Fibroblast of the conjunctiva (primary cell): ENCODE data around the gene TAF11L6.
"Not testable (repeated sequence)": the region's sequence is repeated elsewhere in the genome, so short reads cannot be mapped to it uniquely, and the experiment has no call there.

Experiments
- DNase-seq: peaks from one replicate; pipeline ENCODE4 v3.0.0-alpha.2; 2010; ENCODE audit warnings: low read depth

Gene TAF11L6

DNA sequence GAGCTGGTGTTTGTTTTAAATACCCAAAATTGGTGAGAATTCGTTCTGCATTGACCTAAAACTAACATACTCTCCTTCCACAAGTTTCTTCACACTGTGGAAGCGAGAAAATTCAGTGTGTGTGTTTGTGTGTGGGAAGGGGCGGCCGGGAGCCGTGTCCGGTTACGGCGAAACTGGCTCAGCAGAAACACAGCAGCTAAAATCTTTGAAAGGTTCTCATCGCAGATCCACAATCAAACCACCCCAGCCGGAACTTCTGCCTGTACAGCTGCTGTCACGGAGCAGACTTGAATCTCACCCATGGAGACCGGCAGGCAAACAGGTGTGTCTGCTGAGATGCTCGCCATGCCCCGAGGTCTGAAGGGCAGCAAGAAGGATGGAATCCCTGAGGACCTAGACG is at the start of gene TAF11L6:
Gene TAF11L6 (plus strand): TSS at position 301 of the 400 bp plus-strand sequence.
- not testable (repeated sequence) for DNase-seq

DNA sequence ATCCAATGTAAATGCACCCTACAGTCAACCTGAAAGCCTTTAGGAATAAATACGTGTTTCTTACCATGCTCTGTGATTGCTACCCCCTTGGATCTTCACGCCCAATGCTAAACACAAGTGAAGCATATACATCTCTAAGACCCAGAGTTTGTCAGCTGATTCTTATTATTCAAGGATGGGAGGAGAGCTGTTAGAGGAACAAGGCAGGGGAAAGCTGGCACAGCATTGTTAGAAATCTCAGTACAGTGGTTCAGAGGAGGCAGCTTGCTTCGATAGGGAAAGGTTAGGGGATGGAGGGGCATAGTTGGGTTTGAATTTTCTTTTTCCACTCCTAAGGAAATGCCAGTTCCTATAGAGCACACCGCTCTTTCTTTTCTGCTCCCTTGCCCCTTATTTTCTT is 47.1 kb upstream of the TAF11L6 start:
- no peak for DNase-seq

DNA sequence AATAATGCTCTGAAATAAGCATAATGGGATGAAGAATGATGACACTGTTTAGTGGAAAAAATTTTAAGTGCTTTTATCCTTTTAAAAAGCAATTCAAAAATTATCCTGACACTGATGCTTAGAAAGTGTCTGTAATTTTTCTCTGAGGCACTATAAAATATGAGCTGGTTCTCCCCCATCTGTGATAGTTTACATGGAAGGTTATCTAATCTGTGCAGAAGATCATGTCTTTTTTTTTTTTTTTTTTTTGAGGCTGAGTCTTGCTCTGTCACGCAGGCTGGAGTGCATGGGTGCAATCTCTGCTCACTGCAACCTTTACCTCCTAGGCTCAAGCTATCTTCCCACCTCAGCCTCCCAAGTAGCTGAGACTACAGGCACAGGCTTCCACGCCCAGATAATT is 45.7 kb upstream of the TAF11L6 start:
- DNase-seq = no peak

GRCh38 chr5:17486464-17487173 is 41.9 kb upstream of the TAF11L6 start:
- DNase-seq = not testable (repeated sequence)

DNA sequence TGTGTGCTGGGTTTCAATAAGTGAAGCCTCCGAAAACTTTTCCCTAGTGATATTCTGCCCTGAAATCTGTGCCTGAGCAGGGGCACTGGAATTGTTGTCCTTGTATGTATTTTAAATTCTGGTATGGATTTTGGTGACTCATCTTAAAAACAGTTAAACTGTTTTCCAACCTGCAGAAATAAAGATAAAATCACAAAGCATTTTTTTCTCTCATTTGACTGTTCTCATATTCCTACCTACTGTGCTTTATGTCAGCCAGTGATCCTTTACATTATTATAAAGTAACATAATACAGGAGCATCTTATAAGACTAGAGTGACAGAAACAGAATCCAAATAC is 41.3 kb upstream of the TAF11L6 start:
- no peak for DNase-seq

- DNase-seq = not testable (repeated sequence)
Measured at GRCh38 chr5:17491257-17491656, 37.2 kb upstream of the TAF11L6 start.

DNA sequence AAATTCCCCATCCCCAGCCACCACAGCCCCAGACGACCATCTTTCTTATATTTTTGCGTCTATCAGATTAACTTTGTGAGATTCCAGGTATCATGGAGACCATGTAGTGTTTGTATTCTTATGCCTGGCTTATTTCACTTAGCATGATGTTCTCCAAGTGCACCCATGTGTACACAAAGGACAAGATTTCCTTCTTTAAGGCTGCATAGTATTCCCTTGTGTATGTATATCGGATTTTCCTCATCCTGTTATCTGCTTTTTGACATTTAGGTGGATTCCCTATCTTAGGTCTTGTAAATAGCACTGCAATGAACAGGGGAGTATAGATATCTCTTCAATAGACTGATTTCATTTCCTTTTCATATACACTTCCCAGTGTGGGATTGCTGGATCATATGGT is 35.7 kb upstream of the TAF11L6 start:
- no peak for DNase-seq

GRCh38 chr5:17497446-17497845 is 31.0 kb upstream of the TAF11L6 start:
- no peak for DNase-seq

DNA sequence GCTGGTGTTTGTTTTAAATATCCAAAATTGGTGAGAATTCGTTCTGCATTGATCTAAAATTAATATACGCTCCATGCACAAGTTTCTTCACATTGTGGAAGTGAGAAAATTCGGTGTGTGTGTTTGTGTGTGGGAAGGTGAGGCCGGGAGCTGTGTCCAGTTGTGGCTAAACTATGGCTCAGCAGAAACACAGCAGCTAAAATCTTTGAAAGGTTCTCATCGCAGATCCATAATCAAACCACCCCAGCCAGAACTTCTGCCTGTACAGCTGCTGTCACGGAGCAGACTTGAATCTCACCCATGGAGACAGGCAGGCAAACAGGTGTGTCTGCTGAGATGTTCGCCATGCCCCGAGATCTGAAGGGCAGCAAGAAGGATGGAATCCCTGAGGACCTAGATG is 30.5 kb upstream of the TAF11L6 start, which contains the start of gene TAF11L2:
Gene TAF11L2 (plus strand): TSS at position 301 of the 400 bp plus-strand sequence.
- DNase-seq = not testable (repeated sequence)

GRCh38 chr5:17511775-17512325 is 16.6 kb upstream of the TAF11L6 start:
- DNase-seq = no peak

- not testable (repeated sequence) for DNase-seq
Measured at GRCh38 chr5:17517526-17517925, 10.9 kb upstream of the TAF11L6 start.

DNA sequence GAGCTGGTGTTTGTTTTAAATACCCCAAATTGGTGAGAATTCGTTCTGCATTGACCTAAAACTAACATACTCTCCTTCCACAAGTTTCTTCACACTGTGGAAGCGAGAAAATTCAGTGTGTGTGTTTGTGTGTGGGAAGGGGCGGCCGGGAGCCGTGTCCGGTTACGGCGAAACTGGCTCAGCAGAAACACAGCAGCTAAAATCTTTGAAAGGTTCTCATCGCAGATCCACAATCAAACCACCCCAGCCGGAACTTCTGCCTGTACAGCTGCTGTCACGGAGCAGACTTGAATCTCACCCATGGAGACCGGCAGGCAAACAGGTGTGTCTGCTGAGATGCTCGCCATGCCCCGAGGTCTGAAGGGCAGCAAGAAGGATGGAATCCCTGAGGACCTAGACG is 10.4 kb upstream of the TAF11L6 start, which contains the start of gene TAF11L3:
Gene TAF11L3 (plus strand): TSS at position 301 of the 400 bp plus-strand sequence.
- not testable (repeated sequence) for DNase-seq

- not testable (repeated sequence) for DNase-seq
Measured at GRCh38 chr5:17519508-17519907, 9.0 kb upstream of the TAF11L6 start.

- not testable (repeated sequence) for DNase-seq
Measured at GRCh38 chr5:17521501-17521900, 7.0 kb upstream of the TAF11L6 start, which contains the start of gene TAF11L4. TAF11L4 (plus strand) TSS chr5:17521801.

DNA sequence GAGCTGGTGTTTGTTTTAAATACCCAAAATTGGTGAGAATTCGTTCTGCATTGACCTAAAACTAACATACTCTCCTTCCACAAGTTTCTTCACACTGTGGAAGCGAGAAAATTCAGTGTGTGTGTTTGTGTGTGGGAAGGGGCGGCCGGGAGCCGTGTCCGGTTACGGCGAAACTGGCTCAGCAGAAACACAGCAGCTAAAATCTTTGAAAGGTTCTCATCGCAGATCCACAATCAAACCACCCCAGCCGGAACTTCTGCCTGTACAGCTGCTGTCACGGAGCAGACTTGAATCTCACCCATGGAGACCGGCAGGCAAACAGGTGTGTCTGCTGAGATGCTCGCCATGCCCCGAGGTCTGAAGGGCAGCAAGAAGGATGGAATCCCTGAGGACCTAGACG is 3.5 kb upstream of the TAF11L6 start, which contains the start of gene TAF11L5:
Gene TAF11L5 (plus strand): TSS at position 301 of the 400 bp plus-strand sequence.
- DNase-seq = not testable (repeated sequence)

DNA sequence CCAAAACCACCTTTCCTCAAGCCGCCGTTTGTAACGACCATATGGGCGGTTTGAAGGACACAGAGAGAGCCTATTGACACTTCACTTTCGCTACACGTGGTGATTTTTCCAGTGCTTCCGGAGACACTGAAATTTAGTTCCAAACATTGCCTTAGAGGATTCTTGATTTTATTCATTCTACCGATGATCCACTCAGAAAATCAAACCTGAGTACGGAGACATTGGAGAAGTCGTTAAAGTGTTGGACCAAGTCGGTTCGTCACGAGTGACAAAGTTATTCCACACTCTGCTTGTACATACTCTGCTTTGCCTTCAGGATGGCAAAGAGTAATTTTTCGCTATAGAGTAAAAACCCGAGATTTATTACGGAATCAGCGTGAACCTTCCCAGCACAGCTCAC is 2.0 kb upstream of the TAF11L6 start:
- DNase-seq = peak; percentile 1
